Measurements from ENCODE around the gene ASAP2.

DNA sequence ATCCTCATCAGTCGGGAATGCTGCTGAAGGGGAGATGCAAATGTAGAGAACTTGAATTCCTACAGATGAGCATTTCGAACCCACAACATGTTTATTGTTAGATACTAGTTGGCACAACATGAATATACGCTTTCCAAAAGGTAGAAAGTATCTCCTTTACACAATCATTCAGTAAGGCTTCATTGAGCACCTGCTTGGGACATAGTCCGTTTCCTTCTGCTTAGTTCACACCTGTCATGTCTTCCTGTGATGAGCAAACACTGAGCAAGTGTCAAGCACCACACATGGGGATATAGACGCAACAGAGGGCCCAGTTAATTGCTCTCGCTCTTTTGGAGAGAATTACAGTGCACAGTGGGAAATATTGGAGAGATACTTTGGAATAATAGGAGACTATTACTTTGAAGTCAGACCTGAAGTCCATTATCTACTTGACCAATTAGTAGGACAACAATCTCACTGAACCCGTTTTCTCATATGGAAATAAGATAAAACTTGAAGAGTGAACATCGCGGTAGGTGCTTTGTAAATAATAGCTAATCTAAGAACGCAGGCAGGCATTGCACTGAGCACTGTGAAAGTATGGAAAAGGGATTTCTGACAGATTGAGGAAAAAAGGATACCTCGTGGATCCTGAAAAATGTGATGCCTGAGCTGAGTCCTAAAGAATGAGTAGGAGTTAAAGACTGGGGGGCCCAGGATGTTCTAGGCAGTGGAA is 218.0 kb downstream of the ASAP2 start:
- TF ChIP-seq, protein P1, sequence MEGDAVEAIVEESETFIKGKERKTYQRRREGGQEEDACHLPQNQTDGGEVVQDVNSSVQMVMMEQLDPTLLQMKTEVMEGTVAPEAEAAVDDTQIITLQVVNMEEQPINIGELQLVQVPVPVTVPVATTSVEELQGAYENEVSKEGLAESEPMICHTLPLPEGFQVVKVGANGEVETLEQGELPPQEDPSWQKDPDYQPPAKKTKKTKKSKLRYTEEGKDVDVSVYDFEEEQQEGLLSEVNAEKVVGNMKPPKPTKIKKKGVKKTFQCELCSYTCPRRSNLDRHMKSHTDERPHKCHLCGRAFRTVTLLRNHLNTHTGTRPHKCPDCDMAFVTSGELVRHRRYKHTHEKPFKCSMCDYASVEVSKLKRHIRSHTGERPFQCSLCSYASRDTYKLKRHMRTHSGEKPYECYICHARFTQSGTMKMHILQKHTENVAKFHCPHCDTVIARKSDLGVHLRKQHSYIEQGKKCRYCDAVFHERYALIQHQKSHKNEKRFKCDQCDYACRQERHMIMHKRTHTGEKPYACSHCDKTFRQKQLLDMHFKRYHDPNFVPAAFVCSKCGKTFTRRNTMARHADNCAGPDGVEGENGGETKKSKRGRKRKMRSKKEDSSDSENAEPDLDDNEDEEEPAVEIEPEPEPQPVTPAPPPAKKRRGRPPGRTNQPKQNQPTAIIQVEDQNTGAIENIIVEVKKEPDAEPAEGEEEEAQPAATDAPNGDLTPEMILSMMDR (IDR thresholded peaks at IDR 0.05; ENCODE audit: borderline replicate concordance, extremely low read depth, low read length, poor library complexity, severe bottlenecking): no peak
- TF ChIP-seq EZH2 (IDR thresholded peaks at IDR 0.05; ENCODE audit: borderline replicate concordance, low read depth, low read length, severe bottlenecking): no peak
